Nucleus accumbens (tissue), 56 donors: ENCODE data around the gene MED27.
"Not testable (repeated sequence)": the region's sequence is repeated elsewhere in the genome, so short reads cannot be mapped to it uniquely, and the experiment has no call there.

Experiments
- DNase-seq, 56 donors: peaks; one replicate each; lab custom pipeline; 2025; lab: John Stamatoyannopoulos, UW

Gene MED27

DNA sequence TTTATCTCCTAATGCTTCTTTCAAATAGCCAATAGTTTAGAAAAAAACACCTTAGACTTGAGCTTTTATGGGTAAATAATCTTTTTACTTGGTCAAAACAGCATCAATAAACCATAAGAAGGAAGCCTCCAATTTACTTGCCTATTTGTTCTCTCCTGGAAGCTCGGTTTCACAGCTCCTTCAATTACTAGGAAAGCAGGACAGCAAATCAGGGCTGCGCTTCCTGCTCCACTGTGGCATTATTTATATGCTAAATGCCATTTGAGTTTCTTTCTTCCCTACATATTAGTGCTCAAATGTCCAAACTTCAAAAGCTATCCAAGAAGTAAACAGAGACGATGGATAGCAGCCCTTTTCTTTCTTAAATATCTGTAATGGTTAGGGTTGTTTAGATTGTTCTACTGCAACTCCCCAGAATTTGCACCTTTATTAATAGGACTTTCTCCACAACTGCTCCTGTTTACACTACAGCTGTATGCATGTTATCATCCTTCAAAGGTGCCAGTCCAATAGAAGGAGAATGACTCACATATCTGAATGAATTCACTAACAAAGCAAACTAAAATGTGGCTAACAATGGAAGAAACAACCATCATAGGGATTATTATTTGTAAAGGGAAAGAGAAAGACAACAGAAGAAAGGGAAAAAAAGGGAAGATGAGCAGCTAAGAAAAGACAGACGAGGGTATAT, 58.7 kb downstream of the MED27 start:
- no peak for DNase-seq

DNA sequence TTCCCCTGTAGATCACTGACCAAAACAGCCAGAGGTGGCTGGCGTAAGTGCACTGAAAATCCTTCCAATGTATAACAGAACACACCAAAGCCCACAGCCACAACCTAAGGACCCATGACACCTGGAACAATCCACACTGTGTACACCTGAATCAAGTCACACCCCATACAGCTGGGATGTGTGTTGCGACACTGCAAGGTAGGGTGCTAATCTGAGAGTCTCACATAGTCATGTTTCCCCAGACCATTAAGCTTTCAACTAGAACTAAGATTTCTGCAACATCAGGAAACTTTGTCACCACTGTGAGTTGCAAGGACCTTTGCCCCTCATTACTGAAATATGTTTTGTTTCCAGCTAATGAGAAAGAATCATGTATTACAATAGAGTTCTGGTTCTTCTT, 59.4 kb downstream of the MED27 start:
- no peak for DNase-seq

DNA sequence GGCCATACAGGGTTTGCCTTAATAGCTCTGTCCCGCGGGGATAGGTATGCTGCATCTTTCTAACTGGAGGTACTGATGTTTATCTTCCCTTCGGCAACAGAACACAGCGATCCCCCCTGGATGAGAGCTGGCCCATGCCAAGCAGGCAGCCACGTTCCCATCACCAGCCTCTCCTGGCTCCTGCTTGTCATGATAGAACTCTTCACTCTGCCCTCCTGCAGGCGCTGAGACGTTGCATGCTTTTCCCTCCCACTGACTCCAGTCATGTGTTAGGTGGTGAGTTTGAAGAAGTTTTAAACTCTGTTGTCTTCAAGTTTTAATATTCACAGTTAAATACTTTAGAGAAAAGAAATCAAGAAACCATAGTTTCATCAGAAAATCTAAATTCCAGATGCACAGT, 60.0 kb downstream of the MED27 start:
- DNase-seq = peak in 5 of 56 donors; percentile 9 to 23 (median 18)

- DNase-seq = peak in 36 of 56 donors; percentile 8 to 71 (median 35)
Measured at GRCh38 chr9:132018957-132019405, 60.7 kb downstream of the MED27 start.

GRCh38 chr9:132016456-132016855, 63.2 kb downstream of the MED27 start:
- DNase-seq = no peak

DNA sequence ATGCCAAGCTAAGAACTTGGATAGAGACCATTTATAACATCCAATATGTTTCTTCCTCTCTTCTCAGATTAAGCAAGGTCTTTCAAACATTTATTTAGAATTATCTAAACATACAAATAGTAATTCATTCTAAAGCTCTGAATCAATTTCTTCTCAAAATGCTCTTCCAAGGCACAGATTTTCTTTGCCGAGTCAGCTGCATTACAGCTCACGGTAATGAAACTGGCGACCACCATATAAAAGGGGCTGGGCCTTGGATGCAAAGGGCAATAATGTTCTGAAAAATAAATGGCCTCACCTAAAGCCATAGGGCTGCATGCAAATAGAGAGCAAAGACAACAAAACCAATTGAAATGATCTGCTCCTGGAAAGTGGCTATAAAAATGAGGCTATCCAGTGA, 63.8 kb downstream of the MED27 start:
- DNase-seq = no peak

GRCh38 chr9:132014218-132014805, 65.4 kb downstream of the MED27 start:
- no peak for DNase-seq

- DNase-seq = no peak
Measured at GRCh38 chr9:132012704-132013357, 66.8 kb downstream of the MED27 start.

DNA sequence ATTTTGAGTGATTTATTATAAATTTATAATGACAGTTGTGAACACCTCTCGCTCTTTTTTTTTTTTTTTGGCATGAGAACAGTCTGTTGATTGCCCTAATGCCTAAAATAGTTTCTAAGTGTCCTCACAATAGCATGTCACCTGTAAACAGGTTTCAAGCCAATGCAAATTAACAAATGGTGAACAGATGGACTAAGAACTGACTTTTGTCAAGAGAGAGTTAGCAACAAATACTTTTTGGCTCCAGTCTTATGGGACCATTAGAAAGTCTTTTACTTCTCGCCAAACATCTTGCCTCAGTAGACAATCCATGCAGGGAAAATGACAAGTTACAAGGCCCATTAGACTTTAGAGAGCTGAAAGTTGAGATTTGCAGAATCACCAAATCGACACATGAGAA, 67.8 kb downstream of the MED27 start:
- DNase-seq = no peak

DNA sequence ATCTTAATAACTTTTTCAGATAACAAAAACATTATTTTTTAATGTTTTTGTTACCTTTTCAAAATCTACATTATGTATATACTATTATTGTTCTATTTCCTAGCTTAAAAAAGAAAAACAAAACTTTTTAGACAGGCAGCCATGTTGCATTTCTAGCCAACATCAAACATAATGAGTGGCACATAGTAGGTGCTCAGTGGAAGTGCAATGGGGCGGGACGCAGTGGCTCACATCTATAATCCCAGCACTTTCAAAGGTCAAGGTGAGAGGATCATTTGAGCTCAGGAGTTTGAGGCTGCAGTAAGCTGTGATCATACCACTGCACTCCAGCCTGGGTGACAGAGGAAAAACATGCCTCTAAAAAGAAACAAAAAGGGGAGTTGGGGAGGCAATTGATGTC, 68.4 kb downstream of the MED27 start:
- no peak for DNase-seq

DNA sequence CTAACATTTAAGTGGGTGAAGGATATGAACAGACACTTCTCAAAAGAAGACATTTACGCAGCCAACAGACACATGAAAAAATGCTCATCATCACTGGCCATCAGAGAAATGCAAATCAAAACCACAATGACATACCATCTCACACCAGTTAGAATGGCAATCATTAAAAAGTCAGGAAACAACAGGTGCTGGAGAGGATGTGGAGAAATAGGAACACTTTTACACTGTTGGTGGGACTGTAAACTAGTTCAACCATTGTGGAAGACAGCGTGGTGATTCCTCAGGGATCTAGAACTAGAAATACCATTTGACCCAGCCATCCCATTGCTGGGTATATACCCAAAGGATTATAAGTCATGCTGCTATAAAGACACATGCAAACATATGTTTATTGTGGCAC, 69.5 kb downstream of the MED27 start:
- not testable (repeated sequence) for DNase-seq

- no peak for DNase-seq
Measured at GRCh38 chr9:132008855-132009812, 70.5 kb downstream of the MED27 start.

DNA sequence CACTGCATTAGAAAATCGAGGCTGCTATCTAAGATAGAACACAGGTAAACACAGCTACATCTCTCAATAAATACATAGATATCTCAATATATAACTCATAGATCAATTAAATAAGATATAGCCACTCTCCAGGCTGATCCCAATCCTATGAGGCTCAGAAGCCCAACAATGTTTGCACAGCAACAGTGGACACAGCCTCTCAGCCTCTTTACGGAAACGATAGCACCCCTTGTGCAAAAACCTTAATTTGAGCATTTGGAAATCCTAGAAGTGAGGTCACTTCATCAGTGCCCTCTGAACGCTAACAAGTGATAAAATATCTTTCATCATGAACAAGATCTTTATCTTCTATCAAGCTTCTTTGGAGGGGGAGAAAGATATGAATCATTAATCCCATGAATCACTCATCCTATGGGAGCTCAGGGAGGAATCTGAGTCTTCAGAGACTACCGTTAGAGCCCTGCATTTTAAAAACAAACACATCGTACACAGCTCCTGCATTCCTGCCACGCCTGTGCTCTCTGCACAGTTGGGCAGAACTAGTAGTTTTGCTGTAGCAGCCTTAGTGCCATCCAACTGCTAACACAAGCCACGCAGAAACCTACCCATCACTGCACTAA, 71.4 kb downstream of the MED27 start:
- no peak for DNase-seq

- no peak for DNase-seq
Measured at GRCh38 chr9:132007371-132008025, 72.2 kb downstream of the MED27 start.

- DNase-seq = no peak
Measured at GRCh38 chr9:132006677-132007370, 72.8 kb downstream of the MED27 start.

DNA sequence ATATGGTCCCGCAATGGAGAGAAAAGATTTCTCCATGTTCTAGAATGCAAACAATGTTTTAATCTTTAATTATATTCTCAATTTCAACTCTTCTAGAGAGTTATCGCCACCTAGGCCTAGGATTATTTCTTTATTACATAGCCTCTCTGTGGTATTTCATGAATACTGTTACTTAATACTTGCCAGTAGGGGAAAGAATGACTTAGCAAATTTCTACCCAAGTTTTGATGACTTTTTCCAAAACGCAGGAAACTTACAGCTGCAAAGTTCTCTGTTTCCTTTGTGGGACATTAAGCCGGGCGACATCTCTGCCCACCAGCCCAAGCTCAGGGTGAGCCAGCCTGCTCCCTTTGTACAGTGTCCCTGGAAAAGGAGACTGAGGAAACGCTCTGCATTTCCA, 73.8 kb downstream of the MED27 start:
- DNase-seq = no peak

- no peak for DNase-seq
Measured at GRCh38 chr9:132004323-132004722, 75.3 kb downstream of the MED27 start.

DNA sequence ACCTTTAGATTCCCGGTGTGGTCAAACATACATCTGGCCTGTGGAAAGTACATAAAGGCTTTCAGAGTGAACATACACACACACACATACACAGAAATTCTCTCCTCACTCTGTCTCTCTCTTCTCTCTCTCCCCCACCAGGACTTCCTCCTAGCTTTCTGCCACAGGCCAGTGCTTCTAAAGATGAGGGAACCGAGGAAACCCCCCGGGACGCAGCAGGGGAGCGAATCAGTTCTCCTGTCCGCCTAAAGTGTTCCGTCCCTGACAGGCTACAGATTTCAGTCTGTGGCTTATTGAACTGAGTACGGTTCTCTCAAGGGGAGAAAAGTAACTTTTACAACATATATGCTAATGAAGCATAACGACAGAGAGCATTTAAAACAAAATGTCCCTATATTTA, 75.8 kb downstream of the MED27 start:
- no peak for DNase-seq

- DNase-seq = no peak
Measured at GRCh38 chr9:132003319-132003704, 76.4 kb downstream of the MED27 start.
